Measurements from ENCODE around the gene ENOX1.

The ENOX1 gene

DNA sequence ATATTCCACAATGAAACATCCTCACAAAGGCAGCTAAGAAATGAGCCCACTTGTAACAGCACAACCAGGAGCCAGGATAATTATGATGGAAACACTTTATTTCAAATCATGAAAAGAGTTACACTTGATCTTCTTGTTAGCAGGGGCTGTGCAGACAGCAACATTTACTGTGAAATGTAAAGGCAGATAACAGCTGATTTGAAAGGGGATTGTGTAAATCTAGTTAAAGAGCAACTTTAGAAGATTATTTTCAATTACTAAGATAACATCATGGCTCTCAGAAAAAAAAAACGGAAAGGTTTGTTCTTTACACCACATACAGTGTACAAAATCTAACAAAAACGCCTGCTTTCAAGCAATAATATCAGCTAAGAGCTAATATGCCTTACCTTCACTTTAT lies 22.4 kb downstream of the ENOX1 start:
- Histone ChIP-seq H3K9me3 (ENCODE audit: control extremely low read depth in 1 of 5, control insufficient read depth in 4 of 5, insufficient read depth in 2 of 5, low read depth in 1 of 5, low read length in 4 of 5) (no peaks in the 10 kb centered on the region), H3K4me1 (ENCODE audit: control extremely low read depth in 1 of 4, control insufficient read depth in 4 of 4, insufficient read depth in 4 of 4, low read length in 3 of 4) (no peaks in the 10 kb centered on the region), H3K27ac (ENCODE audit: insufficient read depth in 1 of 2, low read depth in 1 of 2, low read length in 2 of 2, poor library complexity in 1 of 2, severe bottlenecking in 2 of 2) (no peak overlapping the region), H3K4me3 (ENCODE audit: control insufficient read depth in 1 of 7, extremely low read depth in 1 of 7, insufficient read depth in 4 of 7, low read depth in 2 of 7, low read length in 6 of 7) (no peak overlapping the region), H3K27me3 (replicated peaks in 2 of 5; ENCODE audit: control insufficient read depth in 4 of 5, insufficient read depth in 5 of 5, low read length in 4 of 5) (no peaks in the 10 kb centered on the region), H3K36me3 (ENCODE audit: control insufficient read depth in 4 of 4, insufficient read depth in 4 of 4, low read length in 3 of 4) (no peaks in the 10 kb centered on the region)
- ChIA-PET POLR2A (no interaction called here), CTCF (interaction anchor here (1.5 kb wide), 1 partner anchor 15 kb away, joined by 3 read pairs; no protein-coding TSS in a partner anchor)
- 100% methylated on average over 2 of the region's 2 CpGs for WGBS (ENCODE audit: insufficient coverage)
- no peak for DNase-seq

DNA sequence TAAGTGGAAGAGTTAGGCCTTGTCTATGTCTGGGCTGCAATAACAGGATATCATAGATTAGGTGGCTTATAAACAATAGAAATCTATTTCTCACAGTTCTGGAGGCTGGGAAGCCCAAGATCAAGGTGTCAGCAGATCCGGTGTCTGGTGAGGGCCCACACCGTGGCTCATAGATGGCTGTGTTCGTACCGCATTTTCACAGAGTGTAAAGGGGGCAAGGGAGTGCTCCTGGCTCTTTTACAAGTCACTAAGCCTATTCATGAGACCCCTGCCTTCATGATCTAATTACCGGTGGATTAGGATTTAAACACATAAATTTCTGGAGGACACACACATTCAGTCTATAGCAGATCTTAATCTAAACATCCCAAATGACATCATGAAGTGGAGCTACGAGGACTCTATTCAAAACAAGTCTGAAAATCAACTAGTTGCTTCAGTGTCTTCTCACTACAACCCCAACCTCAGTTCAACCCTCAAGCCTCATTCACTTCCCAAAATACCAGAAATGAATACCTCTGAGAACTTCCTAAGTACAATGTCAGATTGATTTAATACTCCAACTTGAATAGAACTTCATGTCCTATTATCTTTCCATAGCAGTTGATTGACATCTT lies 23.5 kb downstream of the ENOX1 start:
- CTCF ChIA-PET = no interaction called here
- no peak for DNase-seq
- WGBS (ENCODE audit: insufficient coverage) = 96% methylated on average over 5 of the region's 6 CpGs
- Histone ChIP-seq H3K9me3 (ENCODE audit: control extremely low read depth in 1 of 5, control insufficient read depth in 4 of 5, insufficient read depth in 2 of 5, low read depth in 1 of 5, low read length in 4 of 5) (no peaks in the 10 kb centered on the region), H3K27ac (ENCODE audit: insufficient read depth in 1 of 2, low read depth in 1 of 2, low read length in 2 of 2, poor library complexity in 1 of 2, severe bottlenecking in 2 of 2) (no peak overlapping the region), H3K4me3 (ENCODE audit: control insufficient read depth in 1 of 7, extremely low read depth in 1 of 7, insufficient read depth in 4 of 7, low read depth in 2 of 7, low read length in 6 of 7) (no peak overlapping the region), H3K4me1 (ENCODE audit: control extremely low read depth in 1 of 4, control insufficient read depth in 4 of 4, insufficient read depth in 4 of 4, low read length in 3 of 4) (no peaks in the 10 kb centered on the region), H3K27me3 (replicated peaks in 2 of 5; ENCODE audit: control insufficient read depth in 4 of 5, insufficient read depth in 5 of 5, low read length in 4 of 5) (no peaks in the 10 kb centered on the region), H3K36me3 (ENCODE audit: control insufficient read depth in 4 of 4, insufficient read depth in 4 of 4, low read length in 3 of 4) (no peaks in the 10 kb centered on the region)
- POLR2A ChIA-PET = no interaction called here

DNA sequence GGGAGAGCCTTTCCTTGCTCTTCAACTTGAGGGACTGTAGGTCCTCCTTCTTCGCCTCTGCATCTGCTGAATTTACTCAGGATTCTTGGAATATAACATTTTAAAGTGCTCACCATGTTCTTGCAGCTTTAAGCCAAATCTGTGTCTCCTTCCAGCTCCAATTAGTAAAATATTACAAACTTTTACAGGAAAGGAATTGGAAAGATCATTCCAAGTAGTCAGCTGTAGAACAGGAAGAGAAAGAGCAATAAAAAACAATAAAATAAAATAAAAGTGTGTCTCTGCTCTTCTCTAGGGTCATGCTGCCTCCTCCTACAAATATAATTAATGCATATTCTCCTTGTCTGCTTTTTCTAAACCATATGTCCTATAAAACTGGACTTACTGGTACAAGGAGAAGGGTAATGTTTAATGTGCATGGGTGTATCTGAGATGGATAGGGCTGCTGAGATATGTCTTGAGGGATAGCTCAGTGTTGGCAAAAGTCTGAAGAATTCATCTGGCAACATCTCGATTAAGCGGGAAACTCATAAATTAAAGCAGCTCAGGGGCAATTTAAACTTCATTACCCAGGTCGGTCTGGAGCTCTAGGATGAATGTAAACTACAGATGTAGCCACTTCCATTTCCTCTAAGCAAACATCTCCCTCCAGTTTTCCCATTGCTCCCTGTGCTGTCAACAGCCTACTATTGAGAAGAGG lies 25.0 kb downstream of the ENOX1 start:
- no peak for DNase-seq
- H3K4me3 ChIP-seq (ENCODE audit: control insufficient read depth in 1 of 7, extremely low read depth in 1 of 7, insufficient read depth in 4 of 7, low read depth in 2 of 7, low read length in 6 of 7) = no peak overlapping the region
- CTCF ChIA-PET = no interaction called here
- H3K9me3 ChIP-seq (ENCODE audit: control extremely low read depth in 1 of 5, control insufficient read depth in 4 of 5, insufficient read depth in 2 of 5, low read depth in 1 of 5, low read length in 4 of 5) = no peaks in the 10 kb centered on the region
- POLR2A ChIA-PET = interaction anchor here (0.6 kb wide), 1 partner anchor 799 kb away, joined by 4 read pairs; no protein-coding TSS in a partner anchor
- no peaks in the 10 kb centered on the region for H3K4me1 ChIP-seq (ENCODE audit: control extremely low read depth in 1 of 4, control insufficient read depth in 4 of 4, insufficient read depth in 4 of 4, low read length in 3 of 4)
- H3K27ac ChIP-seq (ENCODE audit: insufficient read depth in 1 of 2, low read depth in 1 of 2, low read length in 2 of 2, poor library complexity in 1 of 2, severe bottlenecking in 2 of 2) = no peak overlapping the region
- no peaks in the 10 kb centered on the region for H3K36me3 ChIP-seq (ENCODE audit: control insufficient read depth in 4 of 4, insufficient read depth in 4 of 4, low read length in 3 of 4)
- 95% methylated on average over 3 of the region's 4 CpGs for WGBS (ENCODE audit: insufficient coverage)
- H3K27me3 ChIP-seq (replicated peaks in 2 of 5; ENCODE audit: control insufficient read depth in 4 of 5, insufficient read depth in 5 of 5, low read length in 4 of 5) = no peaks in the 10 kb centered on the region

- CTCF ChIA-PET = no interaction called here
- Histone ChIP-seq H3K36me3 (ENCODE audit: control insufficient read depth in 4 of 4, insufficient read depth in 4 of 4, low read length in 3 of 4) (no peaks in the 10 kb centered on the region), H3K27me3 (replicated peaks in 2 of 5; ENCODE audit: control insufficient read depth in 4 of 5, insufficient read depth in 5 of 5, low read length in 4 of 5) (no peaks in the 10 kb centered on the region), H3K9me3 (ENCODE audit: control extremely low read depth in 1 of 5, control insufficient read depth in 4 of 5, insufficient read depth in 2 of 5, low read depth in 1 of 5, low read length in 4 of 5) (no peaks in the 10 kb centered on the region), H3K4me3 (ENCODE audit: control insufficient read depth in 1 of 7, extremely low read depth in 1 of 7, insufficient read depth in 4 of 7, low read depth in 2 of 7, low read length in 6 of 7) (no peak overlapping the region), H3K4me1 (ENCODE audit: control extremely low read depth in 1 of 4, control insufficient read depth in 4 of 4, insufficient read depth in 4 of 4, low read length in 3 of 4) (no peaks in the 10 kb centered on the region), H3K27ac (ENCODE audit: insufficient read depth in 1 of 2, low read depth in 1 of 2, low read length in 2 of 2, poor library complexity in 1 of 2, severe bottlenecking in 2 of 2) (no peak overlapping the region)
- no peak for DNase-seq
- 98% methylated on average over 3 of the region's 3 CpGs for WGBS (ENCODE audit: insufficient coverage)
- POLR2A ChIA-PET = no interaction called here
Measured at GRCh38 chr13:43760257-43760656, 26.5 kb downstream of the ENOX1 start.

DNA sequence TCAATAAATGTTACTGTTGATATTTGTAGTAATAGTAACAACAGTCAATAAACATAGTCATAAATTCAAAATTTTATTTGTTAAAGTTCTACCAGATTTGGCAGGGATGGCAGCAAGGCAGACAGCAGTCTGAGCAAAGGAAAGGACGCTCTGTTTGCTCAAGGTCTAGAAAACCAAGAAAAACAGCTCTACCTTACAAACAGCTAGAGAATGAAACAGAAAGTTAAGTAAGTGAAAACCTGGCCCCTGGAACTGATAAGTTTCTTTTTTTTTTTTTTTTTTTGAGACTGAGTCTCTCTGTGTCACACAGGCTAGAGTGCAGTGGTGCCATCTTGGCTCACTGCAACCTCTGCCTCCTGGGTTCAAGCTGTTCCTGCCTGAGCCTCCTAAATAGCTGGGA lies 27.9 kb downstream of the ENOX1 start:
- H3K4me3 ChIP-seq (ENCODE audit: control insufficient read depth in 1 of 7, extremely low read depth in 1 of 7, insufficient read depth in 4 of 7, low read depth in 2 of 7, low read length in 6 of 7) = no peak overlapping the region
- CTCF ChIA-PET = no interaction called here
- DNase-seq = no peak
- H3K36me3 ChIP-seq (ENCODE audit: control insufficient read depth in 4 of 4, insufficient read depth in 4 of 4, low read length in 3 of 4) = no peaks in the 10 kb centered on the region
- H3K27ac ChIP-seq (ENCODE audit: insufficient read depth in 1 of 2, low read depth in 1 of 2, low read length in 2 of 2, poor library complexity in 1 of 2, severe bottlenecking in 2 of 2) = no peak overlapping the region
- no peaks in the 10 kb centered on the region for H3K9me3 ChIP-seq (ENCODE audit: control extremely low read depth in 1 of 5, control insufficient read depth in 4 of 5, insufficient read depth in 2 of 5, low read depth in 1 of 5, low read length in 4 of 5)
- WGBS (ENCODE audit: insufficient coverage) = no CpG with 5 or more reads among the region's 1 CpG
- no peaks in the 10 kb centered on the region for H3K27me3 ChIP-seq (replicated peaks in 2 of 5; ENCODE audit: control insufficient read depth in 4 of 5, insufficient read depth in 5 of 5, low read length in 4 of 5)
- no peaks in the 10 kb centered on the region for H3K4me1 ChIP-seq (ENCODE audit: control extremely low read depth in 1 of 4, control insufficient read depth in 4 of 4, insufficient read depth in 4 of 4, low read length in 3 of 4)
- POLR2A ChIA-PET = no interaction called here

DNA sequence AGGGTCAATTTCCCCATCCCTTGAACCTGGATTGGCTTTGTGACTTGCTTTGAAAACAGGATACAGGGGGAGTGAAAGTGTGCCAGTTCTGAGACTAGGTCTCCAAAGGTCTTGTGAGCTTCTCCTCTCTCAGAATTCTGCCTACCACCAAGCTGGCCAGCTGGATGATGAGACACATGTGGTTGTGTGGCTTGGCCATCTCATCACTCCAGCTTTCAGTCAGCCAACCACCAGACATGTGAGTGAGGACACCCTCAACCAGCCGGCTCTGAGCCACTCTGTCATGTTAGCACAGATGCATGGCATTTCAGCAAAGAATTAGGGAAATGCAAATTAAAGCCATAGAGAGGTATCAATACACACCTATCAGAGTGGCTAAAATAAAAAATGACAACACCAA lies 29.5 kb downstream of the ENOX1 start:
- POLR2A ChIA-PET = no interaction called here
- DNase-seq = peak in 1 of 3 donors; percentile 3
- CTCF ChIA-PET = no interaction called here
- WGBS (ENCODE audit: insufficient coverage) = no CpG with 5 or more reads among the region's 1 CpG
- no peaks in the 10 kb centered on the region for H3K36me3 ChIP-seq (ENCODE audit: control insufficient read depth in 4 of 4, insufficient read depth in 4 of 4, low read length in 3 of 4)
- no peaks in the 10 kb centered on the region for H3K9me3 ChIP-seq (ENCODE audit: control extremely low read depth in 1 of 5, control insufficient read depth in 4 of 5, insufficient read depth in 2 of 5, low read depth in 1 of 5, low read length in 4 of 5)
- no peak overlapping the region for H3K4me3 ChIP-seq (ENCODE audit: control insufficient read depth in 1 of 7, extremely low read depth in 1 of 7, insufficient read depth in 4 of 7, low read depth in 2 of 7, low read length in 6 of 7)
- no peak overlapping the region for H3K27ac ChIP-seq (ENCODE audit: insufficient read depth in 1 of 2, low read depth in 1 of 2, low read length in 2 of 2, poor library complexity in 1 of 2, severe bottlenecking in 2 of 2)
- no peaks in the 10 kb centered on the region for H3K27me3 ChIP-seq (replicated peaks in 2 of 5; ENCODE audit: control insufficient read depth in 4 of 5, insufficient read depth in 5 of 5, low read length in 4 of 5)
- H3K4me1 ChIP-seq (ENCODE audit: control extremely low read depth in 1 of 4, control insufficient read depth in 4 of 4, insufficient read depth in 4 of 4, low read length in 3 of 4) = no peaks in the 10 kb centered on the region

GRCh38 chr13:43755844-43756243 lies 30.9 kb downstream of the ENOX1 start:
- H3K9me3 ChIP-seq (ENCODE audit: control extremely low read depth in 1 of 5, control insufficient read depth in 4 of 5, insufficient read depth in 2 of 5, low read depth in 1 of 5, low read length in 4 of 5) = no peaks in the 10 kb centered on the region
- H3K27ac ChIP-seq (ENCODE audit: insufficient read depth in 1 of 2, low read depth in 1 of 2, low read length in 2 of 2, poor library complexity in 1 of 2, severe bottlenecking in 2 of 2) = no peak overlapping the region
- no peaks in the 10 kb centered on the region for H3K4me1 ChIP-seq (ENCODE audit: control extremely low read depth in 1 of 4, control insufficient read depth in 4 of 4, insufficient read depth in 4 of 4, low read length in 3 of 4)
- no peak for DNase-seq
- no CpG with 5 or more reads among the region's 1 CpG for WGBS (ENCODE audit: insufficient coverage)
- ChIA-PET POLR2A (no interaction called here), CTCF (interaction anchor here (1.4 kb wide), 1 partner anchor 9 kb away, joined by 3 read pairs; no protein-coding TSS in a partner anchor)
- no peak overlapping the region for H3K4me3 ChIP-seq (ENCODE audit: control insufficient read depth in 1 of 7, extremely low read depth in 1 of 7, insufficient read depth in 4 of 7, low read depth in 2 of 7, low read length in 6 of 7)
- no peaks in the 10 kb centered on the region for H3K36me3 ChIP-seq (ENCODE audit: control insufficient read depth in 4 of 4, insufficient read depth in 4 of 4, low read length in 3 of 4)
- H3K27me3 ChIP-seq (replicated peaks in 2 of 5; ENCODE audit: control insufficient read depth in 4 of 5, insufficient read depth in 5 of 5, low read length in 4 of 5) = no peaks in the 10 kb centered on the region
